Endothelial cell of umbilical vein (primary cell): ENCODE measurements around the gene CXorf51A. TPM values are rescaled to one million over a fixed set of nuclear protein-coding genes. Genes with fewer than 3 reads are reported as not detected.
"Not testable (repeated sequence)": the region's sequence is repeated elsewhere in the genome, so short reads cannot be mapped to it uniquely, and the experiment has no call there.

ENCODE experiments used
- BruUV-seq: library from RNA; stranded (reverse); fragments of 400-500 nt; replicated peaks from 2 replicates; lab custom pipeline; 2021; lab: Mats Ljungman, UMichigan
- CTCF ChIA-PET: fragments of 300-600, 350-600 bp; sonication (Branson Sonifier 250); formaldehyde crosslinking; loops from one replicate; lab custom pipeline; 2021; ENCODE audit warnings: antibody characterized with exemption, inconsistent platforms; lab: Charles Lee
- POLR2A ChIA-PET: fragments of 300-600, 350-600 bp; sonication (Branson Sonifier 250); formaldehyde crosslinking; loops from one replicate; lab custom pipeline; 2021; ENCODE audit warnings: antibody characterized with exemption, inconsistent platforms; lab: Charles Lee
- DNase-seq: peaks from one replicate; pipeline ENCODE4 v3.0.0-alpha.2; 2011; ENCODE audit warnings: low read depth, low spot score
- FAIRE-seq: peaks from 2 replicates; lab custom pipeline; 2011; peaks lifted over from hg19 to GRCh38; lab: Jason Lieb, UNC
- H2AFZ ChIP-seq: 2 replicates; pipeline ENCODE4 v1.6.0; 2012; ENCODE audit warnings: low read depth, low read length, control low read depth, inconsistent platforms
- H3K27ac ChIP-seq: 2 replicates; pipeline ENCODE4 v1.5.1; 2011; ENCODE audit warnings: low read depth, mild to moderate bottlenecking, control low read depth, low read length, moderate library complexity; ENCODE audit not compliant: insufficient read depth
- H3K27me3 ChIP-seq, 2 experiments: 2 replicates each; pipeline versions ENCODE4 v1.6.0 to v1.6.1; 2011; ENCODE audit warnings: low read length in 2 of 2, mixed read lengths in 1 of 2; ENCODE audit not compliant: control insufficient read depth in 2 of 2, insufficient read depth in 2 of 2
- H3K36me3 ChIP-seq, 2 experiments: 2 replicates in 1 of 2; 3 replicates in 1 of 2; pipeline ENCODE4 v1.5.1; 2011; ENCODE audit warnings: low read length in 2 of 2, mild to moderate bottlenecking in 1 of 2, moderate library complexity in 1 of 2; ENCODE audit not compliant: control insufficient read depth in 2 of 2, insufficient read depth in 2 of 2; ENCODE audit errors: extremely low read depth in 1 of 2
- H3K4me1 ChIP-seq: 3 replicates; pipeline ENCODE4 v1.5.1; 2011; ENCODE audit warnings: mild to moderate bottlenecking, low read length; ENCODE audit not compliant: control insufficient read depth, insufficient read depth; ENCODE audit errors: extremely low read depth
- H3K4me2 ChIP-seq: 2 replicates; pipeline ENCODE4 v1.6.1; 2011; ENCODE audit warnings: low read length, control low read depth, mixed read lengths; ENCODE audit not compliant: insufficient read depth
- H3K4me3 ChIP-seq, 3 experiments: fragments of 200-600 bp in 1 of 3; sonication (generic), shearing (Covaris generic) in 1 of 3; replicated peaks in 1 of 3; 2 replicates each; pipeline ENCODE4 v1.5.1; 2011 to 2016; ENCODE audit warnings: control low read depth in 3 of 3, low read length in 3 of 3, mild to moderate bottlenecking in 2 of 3, inconsistent platforms in 1 of 3, low read depth in 1 of 3, moderate library complexity in 1 of 3; ENCODE audit not compliant: insufficient read depth in 1 of 3
- H3K79me2 ChIP-seq: 2 replicates; pipeline ENCODE4 v1.6.0; 2012; ENCODE audit warnings: low read length, inconsistent platforms; ENCODE audit not compliant: control insufficient read depth, insufficient read depth
- H3K9ac ChIP-seq: replicated peaks from 2 replicates; pipeline ENCODE3; 2011; ENCODE audit warnings: low read length, control low read depth; ENCODE audit not compliant: insufficient read depth; ENCODE audit errors: extremely low read depth
- H3K9me1 ChIP-seq: replicated peaks from 3 replicates; pipeline ENCODE4 v1.6.0; 2011; ENCODE audit warnings: mild to moderate bottlenecking, low read length; ENCODE audit not compliant: control insufficient read depth, insufficient read depth; ENCODE audit errors: extremely low read depth
- H3K9me3 ChIP-seq: replicated peaks from 2 replicates; pipeline ENCODE4 v1.5.1; 2012; ENCODE audit warnings: low read length, inconsistent platforms; ENCODE audit not compliant: control insufficient read depth, insufficient read depth
- H4K20me1 ChIP-seq: replicated peaks from 2 replicates; pipeline ENCODE3; 2011; ENCODE audit warnings: mild to moderate bottlenecking, low read length; ENCODE audit not compliant: control insufficient read depth, insufficient read depth; ENCODE audit errors: extremely low read depth
- CTCF ChIP-seq, 2 donors: IDR thresholded peaks; 1 replicate in 1 of 2; 2 replicates in 1 of 2; pipeline ENCODE4 v1.5.1; 2011; ENCODE audit warnings: low read length in 2 of 2, mild to moderate bottlenecking in 2 of 2, moderate library complexity in 2 of 2, control low read depth in 1 of 2, inconsistent platforms in 1 of 2, low read depth in 1 of 2; ENCODE audit not compliant: insufficient read depth in 1 of 2; ENCODE audit errors: extremely low read depth in 1 of 2
- EZH2 ChIP-seq: IDR thresholded peaks from 2 replicates; pipeline ENCODE4 v1.6.1; 2012; ENCODE audit warnings: borderline replicate concordance, low read depth, mild to moderate bottlenecking, moderate library complexity, low read length, inconsistent platforms; ENCODE audit not compliant: severe bottlenecking
- FOS ChIP-seq: IDR thresholded peaks from 2 replicates; pipeline ENCODE4 v1.6.1; 2011; ENCODE audit warnings: mild to moderate bottlenecking, low read length, moderate library complexity, borderline replicate concordance; ENCODE audit not compliant: insufficient read depth
- GATA2 ChIP-seq: IDR thresholded peaks from 2 replicates; pipeline ENCODE4 v1.7.0; 2011; ENCODE audit warnings: low read depth, mild to moderate bottlenecking, moderate library complexity, mixed read lengths, low read length; ENCODE audit not compliant: insufficient read length, insufficient read depth
- JUN ChIP-seq: IDR thresholded peaks from 2 replicates; pipeline ENCODE4 v1.6.1; 2011; ENCODE audit warnings: borderline replicate concordance, low read depth; ENCODE audit not compliant: insufficient read length, insufficient read depth
- MAX ChIP-seq: IDR thresholded peaks from 2 replicates; pipeline ENCODE4 v1.6.1; 2011; ENCODE audit not compliant: insufficient read depth, insufficient read length
- MYC ChIP-seq: IDR thresholded peaks from one replicate; pipeline ENCODE4 v1.6.1; 2011; ENCODE audit warnings: mild to moderate bottlenecking, low read depth, low read length
- POLR2A ChIP-seq: IDR thresholded peaks from 2 replicates; pipeline ENCODE4 v1.6.1; 2012; ENCODE audit warnings: low read depth, mild to moderate bottlenecking, control low read depth, low read length
- POLR2AphosphoS5 ChIP-seq: IDR thresholded peaks from 2 replicates; pipeline ENCODE4 v1.6.1; 2012; ENCODE audit warnings: low read depth, mild to moderate bottlenecking, control low read depth, low read length, moderate library complexity; ENCODE audit not compliant: insufficient read depth
- dilution Hi-C: fragments of 300-500 bp; cut with MboI; formaldehyde crosslinking; loops from one replicate; pipeline ENCODE4 v1.15.0; 2019; ENCODE audit warnings: low sequenced_read_pairs; ENCODE audit not compliant: extremely low pct_ligation_motif_present
- intact Hi-C: fragments of 100-400 bp; cut with micrococcal nuclease; formaldehyde crosslinking; loops from one replicate; pipeline ENCODE4 v1.10.0; 2022
- polyA plus RNA-seq, 4 experiments: library from polyadenylated mRNA; depleted of rRNA in 3 of 4; stranded (reverse) in 3 of 4; unstranded in 1 of 4; fragments of >200 nt; gene quantifications; 2 replicates each; pipeline versions ENCODE4 v1.2.1 to v1.2.3, GENCODE V29; 2011 to 2012; ENCODE audit warnings: missing spikeins in 1 of 4
- total RNA-seq: library from RNA; stranded (reverse); gene quantifications from 2 replicates; pipeline ENCODE4 v1.2.3, GENCODE V29; 2021

CXorf51A gene
- total and polyA plus RNA-seq, 2 donors (not counting 3 experiments of a cell fraction or from before 2014, with no cell fraction given): not detected

GRCh38 chrX:146854281-146854680, 39.7 kb upstream of the CXorf51A start:
- Histone ChIP-seq H3K9me1 (no peaks in the 10 kb centered on the region), H2AFZ (no peak overlapping the region), H3K9me3 (no peaks in the 10 kb centered on the region), H3K9ac (no peak overlapping the region), H3K27ac (no peak overlapping the region), H3K27me3 (no peaks in the 10 kb centered on the region), H3K79me2 (no peaks in the 10 kb centered on the region), H3K36me3 (no peaks in the 10 kb centered on the region), H3K4me1 (no peaks in the 10 kb centered on the region), H4K20me1 (no peaks in the 10 kb centered on the region), H3K4me3 (no peak overlapping the region), H3K4me2 (no peak overlapping the region)
- no peak for DNase-seq
- no TSS peak for BruUV-seq
- POLR2A ChIA-PET: no interaction called here
- dilution Hi-C loops: no loop called here
- intact Hi-C loops: no loop called here
- no peak for TF ChIP-seq POLR2A
- TF ChIP-seq FOS: no peak
- TF ChIP-seq MYC: no peak
- no peak for TF ChIP-seq POLR2AphosphoS5
- CTCF ChIA-PET: no interaction called here
- no peak for FAIRE-seq

GRCh38 chrX:146831994-146832393, 17.4 kb upstream of the CXorf51A start:
- no peaks in the 10 kb centered on the region for H4K20me1 ChIP-seq
- no peak for TF ChIP-seq POLR2A
- no peak for TF ChIP-seq EZH2
- TF ChIP-seq MYC: no peak
- TF ChIP-seq FOS: no peak
- no peak for TF ChIP-seq CTCF (IDR thresholded peaks at IDR 0.05; ENCODE audit: extremely low read depth in 1 of 2, insufficient read depth in 1 of 2, low read depth in 1 of 2, low read length in 2 of 2)
- TF ChIP-seq GATA2: no peak
- no peak for TF ChIP-seq POLR2AphosphoS5
- no peak for TF ChIP-seq JUN
- no peak for TF ChIP-seq MAX
- dilution Hi-C loops (no loop called here), intact Hi-C loops (no loop called here)
- H3K4me1 ChIP-seq: no peaks in the 10 kb centered on the region
- H3K9ac ChIP-seq: no peak overlapping the region
- H3K4me3 ChIP-seq: no peak overlapping the region
- no peak for DNase-seq
- no peaks in the 10 kb centered on the region for H3K9me3 ChIP-seq
- no peaks in the 10 kb centered on the region for H3K27me3 ChIP-seq
- no peak overlapping the region for H3K27ac ChIP-seq
- H2AFZ ChIP-seq: no peak overlapping the region
- no peak overlapping the region for H3K4me2 ChIP-seq
- ChIA-PET POLR2A (no interaction called here), CTCF (no interaction called here)
- no peaks in the 10 kb centered on the region for H3K9me1 ChIP-seq
- H3K79me2 ChIP-seq: no peaks in the 10 kb centered on the region
- H3K36me3 ChIP-seq: no peaks in the 10 kb centered on the region
- no peak for FAIRE-seq
- no TSS peak for BruUV-seq

- dilution Hi-C loops, H2AFZ ChIP-seq, H3K79me2 ChIP-seq, DNase-seq, CTCF ChIA-PET, H3K4me2 ChIP-seq, H3K27ac ChIP-seq, H3K36me3 ChIP-seq, H3K4me3 ChIP-seq, FAIRE-seq, H3K9me3 ChIP-seq, intact Hi-C loops, H3K27me3 ChIP-seq, H3K9ac ChIP-seq, BruUV-seq, H4K20me1 ChIP-seq, H3K9me1 ChIP-seq, H3K4me1 ChIP-seq, POLR2A ChIA-PET: not testable (repeated sequence)
These were observed 5.1 kb downstream of the CXorf51A start, which contains the start of gene CXorf51B for GRCh38 chrX:146809471-146809870. CXorf51B (plus strand) TSS chrX:146809771; CDS start chrX:146809792, 21 bp downstream.
